NCI-H748 treated with DMSO at 0.1 percent for 48 hours (cell line): Measurements from ENCODE around the gene PLEKHM3.

Source experiments
- DNase-seq: peaks from one replicate; lab custom pipeline; 2025; lab: John Stamatoyannopoulos, UW

The PLEKHM3 gene

GRCh38 chr2:207787017-207787416 lies 238.3 kb downstream of the PLEKHM3 start:
- no peak for DNase-seq

- no peak for DNase-seq
Observed at GRCh38 chr2:207784898-207785297, 240.4 kb downstream of the PLEKHM3 start.

DNA sequence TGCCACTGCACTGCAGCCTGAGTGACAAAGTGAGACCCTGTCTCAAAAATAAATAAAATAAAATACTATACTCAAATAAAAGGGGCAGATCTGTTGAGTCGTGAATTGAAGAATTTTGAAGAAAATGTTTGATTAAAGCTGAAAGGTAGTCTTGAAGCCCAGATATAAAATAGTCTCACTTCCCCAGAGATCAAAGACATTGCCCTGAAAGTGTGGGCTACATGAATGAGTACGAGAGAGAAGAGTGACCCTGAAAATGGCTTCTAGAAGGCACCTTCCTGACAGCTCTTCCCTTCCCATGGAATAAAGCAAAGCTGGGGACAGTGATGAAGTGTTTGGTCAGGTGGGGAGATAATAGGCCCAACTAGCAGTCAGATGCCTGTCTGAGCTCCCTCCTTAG lies 241.8 kb downstream of the PLEKHM3 start:
- DNase-seq, result no peak

- DNase-seq, result no peak
Observed at GRCh38 chr2:207782238-207783030, 242.9 kb downstream of the PLEKHM3 start.

GRCh38 chr2:207779523-207779922 lies 245.8 kb downstream of the PLEKHM3 start:
- DNase-seq, result no peak

DNA sequence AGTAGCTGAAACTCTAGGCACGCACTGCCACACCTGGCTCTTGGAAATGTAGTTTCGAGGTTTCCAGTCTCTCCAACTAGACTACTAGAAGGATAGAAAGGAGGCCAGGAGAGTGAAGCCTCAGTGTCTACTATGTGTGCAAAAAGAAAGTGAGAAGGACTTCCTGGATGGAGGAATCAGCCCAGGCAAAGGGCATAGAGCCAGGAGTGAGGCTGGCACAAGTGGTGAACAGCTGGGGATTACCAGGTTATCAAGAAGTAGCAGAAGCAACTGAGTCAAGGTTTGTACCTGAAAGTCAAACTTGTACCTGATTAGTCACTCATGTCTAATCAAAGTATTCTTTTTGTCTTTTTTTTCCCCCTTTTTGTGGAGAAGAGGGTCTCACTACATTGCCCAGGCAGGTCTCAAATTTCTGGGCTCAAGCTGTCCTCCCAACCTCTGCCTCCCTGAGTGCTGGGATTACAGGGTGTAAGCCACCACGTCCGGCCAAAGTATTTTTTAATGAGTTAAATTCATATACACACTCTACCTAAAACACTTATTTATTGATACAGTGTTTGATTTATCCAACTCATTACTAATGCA lies 246.9 kb downstream of the PLEKHM3 start:
- no peak for DNase-seq

DNA sequence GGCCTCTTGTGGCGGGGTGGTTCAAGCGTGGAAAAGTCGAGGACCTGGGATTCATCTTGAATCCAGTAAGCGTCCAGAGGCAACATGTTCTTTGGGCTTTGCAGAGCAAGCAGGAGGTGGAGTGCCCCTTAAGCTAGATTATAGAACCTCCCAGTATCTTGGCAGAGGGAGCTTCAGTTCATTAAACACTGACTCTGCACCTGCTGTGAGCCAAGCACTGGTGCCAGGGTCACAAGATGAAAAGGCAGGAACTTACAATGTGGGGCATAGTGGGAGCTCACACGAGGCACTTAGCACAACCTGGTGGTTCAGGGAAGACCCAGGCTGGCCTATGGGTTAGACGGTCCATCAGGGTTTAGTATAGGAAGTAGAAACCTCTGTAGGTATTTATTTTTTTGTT lies 248.2 kb downstream of the PLEKHM3 start:
- DNase-seq, result no peak

GRCh38 chr2:207775473-207775872 lies 249.9 kb downstream of the PLEKHM3 start:
- DNase-seq, result no peak

DNA sequence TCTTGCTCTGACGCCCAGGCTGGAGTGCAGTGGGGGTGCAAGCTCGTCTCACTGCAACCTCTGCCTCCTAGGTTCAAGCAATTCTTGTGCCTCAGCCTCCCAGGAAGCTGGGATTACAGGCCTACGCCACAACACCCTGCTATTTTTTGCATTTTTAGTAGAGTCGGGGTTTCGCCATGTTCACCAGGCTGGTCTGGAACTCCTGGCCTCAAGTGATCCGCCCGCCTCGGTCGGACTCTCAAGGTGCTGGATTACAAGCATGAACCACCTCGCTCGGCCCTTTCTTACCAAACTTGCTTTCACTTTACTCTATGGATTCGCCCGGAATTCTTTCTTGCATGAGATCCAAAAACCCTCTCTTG lies 252.5 kb downstream of the PLEKHM3 start:
- DNase-seq, result no peak

- no peak for DNase-seq
Observed at GRCh38 chr2:207772081-207772843, 253.1 kb downstream of the PLEKHM3 start.

DNA sequence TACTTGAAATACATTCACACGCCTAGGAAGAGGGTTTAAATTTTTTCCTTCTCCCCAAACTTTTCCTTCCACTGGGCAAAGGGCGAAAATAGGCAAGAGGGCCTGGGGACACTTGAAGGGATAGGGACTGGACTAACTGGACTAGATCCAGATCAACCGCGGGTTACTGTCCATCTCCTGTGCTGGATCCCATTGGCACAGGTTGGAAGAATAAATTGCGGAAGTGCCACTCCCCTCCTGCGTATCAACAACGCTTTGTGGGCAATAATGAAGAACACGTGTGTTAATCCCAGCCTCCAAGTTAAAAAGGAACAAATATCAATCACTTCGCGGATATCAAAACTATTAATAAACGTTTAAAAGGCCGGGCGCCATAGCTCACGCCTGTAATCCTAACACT lies 253.9 kb downstream of the PLEKHM3 start:
- DNase-seq, result no peak
